Measurements from ENCODE around the gene TTC21B. TPM values are rescaled to one million over a fixed set of nuclear protein-coding genes. Genes with fewer than 3 reads are reported as not detected.

TTC21B gene
- total and polyA plus RNA-seq, 2 of the 8 experiments (the other 6 are each of a cell fraction or from before 2014, with no cell fraction given) = 6.9 to 20.8 TPM

DNA sequence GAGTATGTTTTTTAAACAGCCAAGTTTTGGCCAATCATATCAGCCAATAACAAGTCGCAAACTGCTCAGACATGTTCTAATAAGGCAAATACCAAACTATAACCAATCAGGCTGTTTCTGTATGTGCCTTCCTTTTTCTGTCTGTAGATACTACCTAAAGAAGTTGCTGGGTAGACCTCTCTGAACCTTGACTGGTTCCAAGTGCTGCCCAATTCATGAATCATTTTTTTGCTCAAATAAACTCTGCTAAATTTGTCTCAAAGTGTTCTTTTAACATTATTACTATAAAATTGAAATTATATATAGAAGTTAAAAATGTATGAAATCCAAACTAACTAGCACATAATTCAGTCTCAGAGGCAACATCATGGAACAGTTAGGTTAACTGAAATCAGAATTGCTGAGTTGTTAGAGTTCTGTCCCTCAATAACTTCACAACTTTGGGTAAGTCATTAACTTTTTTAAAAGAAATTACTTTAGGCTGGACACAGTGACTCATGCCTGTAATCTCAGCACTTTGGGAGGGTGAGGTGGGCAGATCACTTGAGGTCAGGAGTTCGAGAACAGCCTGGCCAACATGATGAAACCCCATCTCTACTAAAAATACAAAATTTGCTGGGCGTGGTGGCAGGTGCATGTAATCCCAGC is 4.9 kb upstream of the TTC21B start:
- H3K79me1 ChIP-seq (ENCODE audit: low read depth, low read length) = no peaks in the 10 kb centered on the region
- no peak overlapping the region for H3K27ac ChIP-seq (ENCODE audit: low read depth, low read length)
- H4K8ac ChIP-seq (ENCODE audit: extremely low read depth, insufficient read depth, low read length) = no peak overlapping the region
- no peaks in the 10 kb centered on the region for H4K20me1 ChIP-seq (replicated peaks in 1 of 2; ENCODE audit: control insufficient read depth in 1 of 2, insufficient read depth in 2 of 2, low read length in 2 of 2)
- H3K36me3 ChIP-seq (ENCODE audit: control insufficient read depth in 2 of 4, insufficient read depth in 4 of 4, low read length in 3 of 4) = peaks cover 0 to 6% (median 0%) of the 10 kb centered on the region in 4 experiments; a peak in 2 of 8 replicates
- no peak overlapping the region for H3K23ac ChIP-seq (ENCODE audit: insufficient read length)
- H2BK20ac ChIP-seq (ENCODE audit: low read length) = no peak overlapping the region
- no peaks in the 10 kb centered on the region for H3K23me2 ChIP-seq (ENCODE audit: low read depth, low read length)
- H3K4ac ChIP-seq (replicated peaks; ENCODE audit: insufficient read length, low read depth, low read length) = no peak overlapping the region
- no peaks in the 10 kb centered on the region for H3K79me2 ChIP-seq (ENCODE audit: control insufficient read depth in 1 of 2, insufficient read depth in 2 of 2, low read length in 2 of 2)
- no peak overlapping the region for H2BK12ac ChIP-seq (ENCODE audit: low read depth, low read length)
- no peak overlapping the region for H3K14ac ChIP-seq (ENCODE audit: insufficient read length)
- no peak for DNase-seq (ENCODE audit: low read depth in 1 of 2, low spot score in 2 of 2)
- H3K56ac ChIP-seq (replicated peaks; ENCODE audit: insufficient read length, low read depth, low read length) = no peak overlapping the region
- no peak overlapping the region for H2BK120ac ChIP-seq (replicated peaks; ENCODE audit: low read depth, low read length)
- H3K4me2 ChIP-seq (ENCODE audit: insufficient read depth in 1 of 2, low read depth in 2 of 2, low read length in 2 of 2) = no peak overlapping the region
- no peak overlapping the region for H2BK5ac ChIP-seq (ENCODE audit: low read depth, low read length)
- H3K4me1 ChIP-seq (replicated peaks in 1 of 4; ENCODE audit: control insufficient read depth in 3 of 4, insufficient read depth in 4 of 4, low read length in 3 of 4) = no peaks in the 10 kb centered on the region; a peak in 1 of 7 replicates
- no peak overlapping the region for H2AFZ ChIP-seq (ENCODE audit: low read length)
- H3K4me3 ChIP-seq (ENCODE audit: extremely low read depth in 1 of 4, insufficient read depth in 2 of 4, low read depth in 3 of 4, low read length in 4 of 4) = no peak overlapping the region
- H4K91ac ChIP-seq (replicated peaks; ENCODE audit: insufficient read length, low read length) = no peak overlapping the region
- ChIA-PET POLR2A (ENCODE audit: partially characterized antibody) (interaction anchor here (0.5 kb wide), 1 partner anchor 39 kb away, joined by 3 read pairs; no protein-coding TSS in a partner anchor), CTCF (ENCODE audit: partially characterized antibody) (no interaction called here)
- no peak for FAIRE-seq
- 89% methylated on average over 3 of the region's 3 CpGs; no CpG with 5 or more reads in 1 of the 2 experiments for WGBS, 2 experiments (ENCODE audit: extremely low coverage in 1 of 2, insufficient coverage in 1 of 2, insufficient read length in 1 of 2, insufficient replicate concordance in 2 of 2, low coverage in 1 of 2, low lambda C conversion rate in 2 of 2, missing lambda C conversion rate in 1 of 2)
- no peaks in the 10 kb centered on the region for H3K27me3 ChIP-seq (replicated peaks in 1 of 4; ENCODE audit: control insufficient read depth in 3 of 4, extremely low read depth in 1 of 4, insufficient read depth in 3 of 4, low read length in 3 of 4)
- no peak overlapping the region for H3K9ac ChIP-seq (replicated peaks in 1 of 4; ENCODE audit: extremely low read depth in 1 of 4, low read depth in 3 of 4, low read length in 3 of 4)
- H3K9me3 ChIP-seq (ENCODE audit: insufficient read depth in 2 of 2, low read depth in 1 of 2, low read length in 1 of 2) = peaks cover 0 to 8% of the 10 kb centered on the region in 2 experiments; a peak in 2 of 4 replicates
- H3K18ac ChIP-seq (ENCODE audit: extremely low read depth, low read length) = no peak overlapping the region
- no peak overlapping the region for H2AK5ac ChIP-seq (ENCODE audit: low read depth, low read length)
- H4K5ac ChIP-seq (ENCODE audit: insufficient read length, low read depth, low read length) = no peak overlapping the region
- no peak overlapping the region for H2BK15ac ChIP-seq (ENCODE audit: low read length)
- TF ChIP-seq RAD21 (IDR thresholded peaks at IDR 0.05 in 1 of 2, conservative IDR thresholded peaks at IDR 0.05 in 1 of 2; ENCODE audit: low read depth in 2 of 2, low read length in 2 of 2) (no peak), TAF7 (optimal IDR thresholded peaks at IDR 0.05; ENCODE audit: borderline replicate concordance, low read depth, low read length) (no peak), SP1 (IDR thresholded peaks at IDR 0.05; ENCODE audit: low read depth, low read length) (no peak), SIX5 (IDR thresholded peaks at IDR 0.05; ENCODE audit: low read depth, low read length) (no peak), RXRA (IDR thresholded peaks at IDR 0.05; ENCODE audit: insufficient read depth, low read depth, low read length) (no peak), GTF2F1 (IDR thresholded peaks at IDR 0.05; ENCODE audit: borderline replicate concordance, low read depth, low read length) (no peak), HDAC2 (IDR thresholded peaks at IDR 0.05; ENCODE audit: borderline replicate concordance in 1 of 2, low read depth in 2 of 2, low read length in 2 of 2) (no peak), PHF8 (conservative IDR thresholded peaks at IDR 0.05; ENCODE audit: low read depth, low read length) (no peak), MAFK (IDR thresholded peaks at IDR 0.05; ENCODE audit: low read depth, low read length) (no peak)
- TF ChIP-seq, protein P1, sequence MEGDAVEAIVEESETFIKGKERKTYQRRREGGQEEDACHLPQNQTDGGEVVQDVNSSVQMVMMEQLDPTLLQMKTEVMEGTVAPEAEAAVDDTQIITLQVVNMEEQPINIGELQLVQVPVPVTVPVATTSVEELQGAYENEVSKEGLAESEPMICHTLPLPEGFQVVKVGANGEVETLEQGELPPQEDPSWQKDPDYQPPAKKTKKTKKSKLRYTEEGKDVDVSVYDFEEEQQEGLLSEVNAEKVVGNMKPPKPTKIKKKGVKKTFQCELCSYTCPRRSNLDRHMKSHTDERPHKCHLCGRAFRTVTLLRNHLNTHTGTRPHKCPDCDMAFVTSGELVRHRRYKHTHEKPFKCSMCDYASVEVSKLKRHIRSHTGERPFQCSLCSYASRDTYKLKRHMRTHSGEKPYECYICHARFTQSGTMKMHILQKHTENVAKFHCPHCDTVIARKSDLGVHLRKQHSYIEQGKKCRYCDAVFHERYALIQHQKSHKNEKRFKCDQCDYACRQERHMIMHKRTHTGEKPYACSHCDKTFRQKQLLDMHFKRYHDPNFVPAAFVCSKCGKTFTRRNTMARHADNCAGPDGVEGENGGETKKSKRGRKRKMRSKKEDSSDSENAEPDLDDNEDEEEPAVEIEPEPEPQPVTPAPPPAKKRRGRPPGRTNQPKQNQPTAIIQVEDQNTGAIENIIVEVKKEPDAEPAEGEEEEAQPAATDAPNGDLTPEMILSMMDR (IDR thresholded peaks at IDR 0.05; ENCODE audit: control extremely low read depth in 1 of 3, insufficient read depth in 1 of 3, low read depth in 1 of 3, low read length in 3 of 3) = no peak
